HG03108 (cell line): ENCODE data around the gene NEU3.
"Not testable (repeated sequence)": the region's sequence is repeated elsewhere in the genome, so short reads cannot be mapped to it uniquely, and the experiment has no call there.

Experiments used
- ATAC-seq: cut with Tn5 transposase; IDR thresholded peaks from one replicate; pipeline ENCODE4 v1.9.1; 2021; ENCODE audit warnings: moderate library complexity; ENCODE audit not compliant: unreplicated experiment

Gene NEU3

GRCh38 chr11:74981888-74982287 lies 6.8 kb upstream of the NEU3 start:
- ATAC-seq = no peak

- ATAC-seq = no peak
Observed at GRCh38 chr11:74984070-74984469, 4.7 kb upstream of the NEU3 start.

GRCh38 chr11:74984730-74985129 lies 4.0 kb upstream of the NEU3 start:
- ATAC-seq = no peak

GRCh38 chr11:74989260-74989638 lies 516 bp downstream of the NEU3 start:
- ATAC-seq = no peak

GRCh38 chr11:74990150-74990549 lies 1.4 kb downstream of the NEU3 start:
- not testable (repeated sequence) for ATAC-seq

- no peak for ATAC-seq
Observed at GRCh38 chr11:74990941-74991340, 2.2 kb downstream of the NEU3 start.

GRCh38 chr11:74992852-74993251 lies 4.1 kb downstream of the NEU3 start:
- no peak for ATAC-seq

- no peak for ATAC-seq
Observed at GRCh38 chr11:75000975-75001354, 12.2 kb downstream of the NEU3 start.

- ATAC-seq = no peak
Observed at GRCh38 chr11:75001686-75002085, 13.0 kb downstream of the NEU3 start.

GRCh38 chr11:75002516-75002915 lies 13.8 kb downstream of the NEU3 start:
- no peak for ATAC-seq

- no peak for ATAC-seq
Observed at GRCh38 chr11:75004215-75004614, 15.5 kb downstream of the NEU3 start.

- ATAC-seq = no peak
Observed at GRCh38 chr11:75011357-75011756, 22.6 kb downstream of the NEU3 start.

GRCh38 chr11:75011872-75012271 lies 23.1 kb downstream of the NEU3 start:
- no peak for ATAC-seq

- no peak for ATAC-seq
Observed at GRCh38 chr11:75013051-75013450, 24.3 kb downstream of the NEU3 start.

- ATAC-seq = no peak
Observed at GRCh38 chr11:75014129-75014528, 25.4 kb downstream of the NEU3 start.

- not testable (repeated sequence) for ATAC-seq
Observed at GRCh38 chr11:75019200-75019599, 30.5 kb downstream of the NEU3 start.

GRCh38 chr11:75020328-75020727 lies 31.6 kb downstream of the NEU3 start:
- not testable (repeated sequence) for ATAC-seq

GRCh38 chr11:75022296-75022695 lies 33.6 kb downstream of the NEU3 start:
- ATAC-seq = peak; percentile 84

- ATAC-seq = peak; percentile 69
Observed at GRCh38 chr11:75022759-75023396, 34.1 kb downstream of the NEU3 start.

GRCh38 chr11:75023446-75024067 lies 34.8 kb downstream of the NEU3 start:
- no peak for ATAC-seq

- ATAC-seq = no peak
Observed at GRCh38 chr11:75024068-75024449, 35.3 kb downstream of the NEU3 start.

- ATAC-seq = no peak
Observed at GRCh38 chr11:75024764-75025211, 36.1 kb downstream of the NEU3 start.

- ATAC-seq = no peak
Observed at GRCh38 chr11:75025561-75025960, 36.8 kb downstream of the NEU3 start.
